Upper lobe of left lung (tissue), 4 donors: ENCODE results near the gene PBX2.

Source experiments
- EP300 ChIP-seq, 4 donors: sonication (generic); formaldehyde crosslinking; IDR thresholded peaks; one replicate each; pipeline ENCODE4 v1.5.1; 2017; ENCODE audit warnings: antibody characterized with exemption in 4 of 4, control low read depth in 2 of 4
- POLR2A ChIP-seq, 4 donors: fragments of 450-650 bp; IDR thresholded peaks; one replicate each; pipeline ENCODE4 v1.5.1; 2016 to 2017; ENCODE audit warnings: antibody characterized with exemption in 4 of 4, mild to moderate bottlenecking in 2 of 4
- POLR2AphosphoS5 ChIP-seq, 2 donors: sonication (generic); formaldehyde crosslinking; IDR thresholded peaks; one replicate each; pipeline ENCODE4 v1.5.1; 2017; ENCODE audit warnings: antibody characterized with exemption in 2 of 2
- TF ChIP-seq, protein P1 (sequence below), 6 experiments: fragments of 450-650 bp in 4 of 6; fragments of 200-600 bp in 2 of 6; sonication (generic) in 2 of 6; IDR thresholded peaks; one replicate each; pipeline ENCODE4 v1.5.1; 2016 to 2019; ENCODE audit warnings: antibody characterized with exemption in 6 of 6

DNA sequence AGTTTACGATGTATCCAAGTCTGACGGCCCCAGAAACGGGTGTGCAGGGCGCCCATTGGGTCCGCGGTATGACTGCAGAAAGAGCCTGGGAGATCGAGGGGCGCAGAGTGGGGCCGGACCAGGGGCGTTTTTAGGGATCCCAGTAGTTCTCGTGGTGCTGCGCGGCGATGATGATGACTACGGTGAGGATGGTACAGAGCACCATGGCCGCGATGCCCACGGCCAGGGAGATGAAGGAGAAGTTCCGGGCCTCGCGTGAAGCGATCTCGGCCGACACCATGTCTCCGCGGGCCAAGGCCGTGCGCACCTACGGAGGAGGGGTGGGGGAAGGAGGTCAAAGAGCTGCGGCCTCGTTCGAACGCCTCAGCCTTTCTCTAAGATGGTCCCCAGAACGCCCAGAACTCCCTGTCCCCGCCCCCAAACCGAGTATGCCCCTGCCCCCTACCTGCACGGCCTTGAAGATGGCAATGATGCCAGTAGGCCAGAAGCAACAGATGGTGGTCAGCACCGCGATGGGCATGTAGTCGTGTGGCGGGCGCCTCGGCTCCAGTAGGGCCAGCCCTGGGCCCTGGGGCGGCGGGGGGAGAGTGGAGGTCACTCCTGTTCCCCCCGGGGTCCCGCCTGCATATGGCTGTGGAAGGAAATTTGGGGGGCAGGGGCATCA, 40.8 kb downstream of the PBX2 start:
- TF ChIP-seq, protein P1, sequence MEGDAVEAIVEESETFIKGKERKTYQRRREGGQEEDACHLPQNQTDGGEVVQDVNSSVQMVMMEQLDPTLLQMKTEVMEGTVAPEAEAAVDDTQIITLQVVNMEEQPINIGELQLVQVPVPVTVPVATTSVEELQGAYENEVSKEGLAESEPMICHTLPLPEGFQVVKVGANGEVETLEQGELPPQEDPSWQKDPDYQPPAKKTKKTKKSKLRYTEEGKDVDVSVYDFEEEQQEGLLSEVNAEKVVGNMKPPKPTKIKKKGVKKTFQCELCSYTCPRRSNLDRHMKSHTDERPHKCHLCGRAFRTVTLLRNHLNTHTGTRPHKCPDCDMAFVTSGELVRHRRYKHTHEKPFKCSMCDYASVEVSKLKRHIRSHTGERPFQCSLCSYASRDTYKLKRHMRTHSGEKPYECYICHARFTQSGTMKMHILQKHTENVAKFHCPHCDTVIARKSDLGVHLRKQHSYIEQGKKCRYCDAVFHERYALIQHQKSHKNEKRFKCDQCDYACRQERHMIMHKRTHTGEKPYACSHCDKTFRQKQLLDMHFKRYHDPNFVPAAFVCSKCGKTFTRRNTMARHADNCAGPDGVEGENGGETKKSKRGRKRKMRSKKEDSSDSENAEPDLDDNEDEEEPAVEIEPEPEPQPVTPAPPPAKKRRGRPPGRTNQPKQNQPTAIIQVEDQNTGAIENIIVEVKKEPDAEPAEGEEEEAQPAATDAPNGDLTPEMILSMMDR (IDR thresholded peaks at IDR 0.05) = no peak
- no peak for TF ChIP-seq POLR2A (IDR thresholded peaks at IDR 0.05)
- TF ChIP-seq POLR2AphosphoS5 (IDR thresholded peaks at IDR 0.05) = no peak
- TF ChIP-seq EP300 (IDR thresholded peaks at IDR 0.05) = no peak
